NCI-H2171 treated with DMSO at 0.1 percent for 48 hours (cell line): ENCODE results near the gene NKD1.

ENCODE experiments used
- DNase-seq: peaks from one replicate; lab custom pipeline; 2025; lab: John Stamatoyannopoulos, UW

Gene NKD1

DNA sequence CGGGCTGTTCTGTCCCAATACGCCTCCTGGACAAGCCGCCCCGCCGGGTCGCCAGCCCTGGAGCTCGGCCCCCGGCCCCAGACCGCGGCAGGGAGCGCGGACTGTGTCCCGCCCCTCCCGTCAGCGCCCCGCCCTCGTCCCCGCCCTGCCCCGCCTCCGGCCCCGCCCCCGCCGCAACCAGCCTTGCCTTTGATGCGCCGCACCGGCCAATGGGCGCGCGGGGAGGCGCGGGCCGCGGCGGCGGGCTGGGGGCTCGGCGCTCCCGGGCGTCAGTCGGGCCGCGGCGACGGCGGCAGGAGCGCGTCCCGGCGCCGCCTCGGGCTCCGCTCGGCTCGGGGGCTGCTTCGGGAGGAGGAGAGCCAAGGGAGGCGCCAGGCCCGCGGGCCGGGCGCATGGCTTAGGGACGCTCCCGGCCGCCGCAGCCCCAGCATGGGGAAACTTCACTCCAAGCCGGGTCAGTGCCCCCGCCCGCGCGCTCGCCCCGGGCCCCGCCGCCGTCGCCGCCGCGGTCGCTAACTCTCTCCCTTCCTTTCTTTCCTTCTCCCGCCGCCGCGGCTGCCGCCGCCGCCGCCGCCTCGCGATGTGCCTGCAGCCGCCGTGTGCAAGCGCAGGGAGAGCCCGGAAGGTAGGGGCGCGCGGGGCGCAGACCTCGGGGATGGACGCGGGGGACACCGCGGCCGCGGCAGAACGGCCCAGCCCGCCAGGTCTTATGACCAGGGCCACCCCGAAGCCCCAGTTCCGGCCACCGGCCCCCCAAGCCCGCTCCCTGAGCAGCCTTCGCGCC lies at the start of gene NKD1:
TSS of gene NKD1 (plus strand) at position 272 of the 784 bp plus-strand sequence. CDS start at position 430, 158 bp downstream.
- DNase-seq = peak; percentile 56

DNA sequence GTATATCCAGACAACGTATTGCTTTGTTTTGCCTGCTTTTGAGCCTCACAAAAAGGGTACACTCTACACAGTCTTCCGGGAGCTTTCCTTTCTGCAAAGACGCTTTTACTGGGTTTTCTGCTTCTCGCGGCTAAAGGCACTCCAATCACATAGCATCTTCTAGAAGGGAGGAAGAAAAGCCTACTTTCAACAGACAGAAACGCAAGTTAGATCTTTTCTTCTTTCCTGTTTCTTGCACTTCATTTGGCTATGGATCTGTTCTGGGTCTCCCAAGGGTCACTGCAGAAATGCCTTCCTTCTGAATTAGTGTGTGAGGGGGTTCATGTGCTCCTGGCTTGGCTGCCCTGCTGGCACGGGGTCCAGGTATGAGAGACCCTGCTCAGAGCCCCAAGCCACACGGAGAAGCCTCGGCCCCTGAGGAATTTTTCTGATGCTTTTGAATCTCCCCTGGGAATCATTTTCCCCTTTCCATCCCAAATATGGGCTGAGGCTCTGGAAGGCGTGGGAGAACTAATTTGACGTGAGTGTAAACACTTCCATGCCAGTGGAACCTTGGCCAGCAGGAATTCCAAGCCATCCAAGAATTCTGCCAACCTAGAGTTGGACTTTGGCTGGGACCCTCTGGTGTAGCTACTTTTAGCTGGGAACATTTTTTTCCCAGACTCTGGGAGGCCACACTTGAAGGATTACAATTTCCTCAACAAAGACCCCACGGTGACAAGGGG lies 49.6 kb upstream of the NKD1 start:
- no peak for DNase-seq

- DNase-seq = no peak
These were observed 48.9 kb upstream of the NKD1 start for GRCh38 chr16:50499254-50499653.

DNA sequence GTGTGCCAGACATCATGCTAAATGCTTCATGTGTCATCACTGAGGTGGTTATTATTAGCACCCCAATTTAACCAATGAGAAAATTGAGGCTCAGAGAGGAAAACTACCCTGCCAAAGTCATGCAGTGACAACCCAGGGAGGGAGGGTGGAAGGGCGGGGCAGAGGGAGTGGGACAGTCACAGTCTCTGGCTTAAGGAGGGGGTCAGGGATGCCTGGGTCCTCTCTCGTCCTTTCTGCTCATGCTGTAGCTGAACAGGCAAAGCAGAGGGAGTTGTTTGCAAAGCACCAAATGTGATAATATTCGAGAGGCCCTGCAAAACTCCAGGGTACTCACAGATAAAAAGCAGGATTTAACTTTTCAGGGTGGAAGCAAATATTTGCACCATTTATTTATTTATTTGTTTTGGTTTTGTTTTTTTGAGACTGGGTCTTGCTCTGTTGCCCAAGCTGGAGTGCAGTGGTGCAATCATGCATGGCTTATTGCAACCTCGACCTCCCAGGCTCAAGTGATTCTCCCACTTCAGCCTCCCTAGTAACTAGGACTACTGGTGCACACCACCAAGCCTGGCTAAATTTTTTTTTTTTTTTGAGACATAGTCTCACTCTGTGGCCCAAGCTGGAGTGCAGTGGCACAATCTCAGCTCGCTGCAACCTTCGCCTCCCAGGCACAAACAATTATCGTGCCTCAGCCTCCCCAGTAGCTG lies 47.9 kb upstream of the NKD1 start:
- DNase-seq = no peak

GRCh38 chr16:50501251-50501650 lies 46.9 kb upstream of the NKD1 start:
- no peak for DNase-seq

DNA sequence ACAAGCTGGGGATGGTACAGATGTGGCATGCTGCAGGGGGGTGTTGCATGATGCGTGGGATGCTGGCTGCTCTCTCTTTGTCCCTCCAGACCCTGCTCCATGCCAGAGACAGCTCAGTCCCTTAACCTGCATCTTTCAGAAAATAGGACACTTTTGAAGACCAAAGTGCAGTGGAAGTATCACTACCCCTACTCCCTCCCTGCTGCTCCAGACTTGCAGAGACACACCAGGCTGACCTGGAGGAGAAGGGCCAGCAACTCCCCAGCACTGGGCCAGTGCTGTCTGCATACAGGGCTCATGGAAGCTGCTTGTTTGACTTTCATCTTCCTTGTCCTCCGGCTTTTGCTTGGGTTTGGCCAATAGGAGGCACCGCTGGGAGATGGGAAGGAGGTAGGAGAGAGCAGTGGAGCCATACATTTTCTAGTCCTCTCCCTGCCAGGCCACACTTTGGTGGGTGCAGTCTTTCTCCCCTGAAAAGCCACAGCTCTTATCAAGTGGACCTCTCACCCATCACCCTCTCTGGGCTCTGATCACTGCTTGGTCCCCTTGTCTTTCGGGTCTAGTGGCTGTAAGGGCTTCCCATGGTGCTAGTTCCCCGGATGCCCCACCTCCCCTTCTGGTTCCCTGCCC lies 46.1 kb upstream of the NKD1 start:
- DNase-seq = peak; percentile 42

GRCh38 chr16:50502616-50503011 lies 45.6 kb upstream of the NKD1 start:
- no peak for DNase-seq

GRCh38 chr16:50503868-50504531 lies 44.2 kb upstream of the NKD1 start:
- DNase-seq = peak; percentile 44

GRCh38 chr16:50505115-50505514 lies 43.1 kb upstream of the NKD1 start:
- no peak for DNase-seq

DNA sequence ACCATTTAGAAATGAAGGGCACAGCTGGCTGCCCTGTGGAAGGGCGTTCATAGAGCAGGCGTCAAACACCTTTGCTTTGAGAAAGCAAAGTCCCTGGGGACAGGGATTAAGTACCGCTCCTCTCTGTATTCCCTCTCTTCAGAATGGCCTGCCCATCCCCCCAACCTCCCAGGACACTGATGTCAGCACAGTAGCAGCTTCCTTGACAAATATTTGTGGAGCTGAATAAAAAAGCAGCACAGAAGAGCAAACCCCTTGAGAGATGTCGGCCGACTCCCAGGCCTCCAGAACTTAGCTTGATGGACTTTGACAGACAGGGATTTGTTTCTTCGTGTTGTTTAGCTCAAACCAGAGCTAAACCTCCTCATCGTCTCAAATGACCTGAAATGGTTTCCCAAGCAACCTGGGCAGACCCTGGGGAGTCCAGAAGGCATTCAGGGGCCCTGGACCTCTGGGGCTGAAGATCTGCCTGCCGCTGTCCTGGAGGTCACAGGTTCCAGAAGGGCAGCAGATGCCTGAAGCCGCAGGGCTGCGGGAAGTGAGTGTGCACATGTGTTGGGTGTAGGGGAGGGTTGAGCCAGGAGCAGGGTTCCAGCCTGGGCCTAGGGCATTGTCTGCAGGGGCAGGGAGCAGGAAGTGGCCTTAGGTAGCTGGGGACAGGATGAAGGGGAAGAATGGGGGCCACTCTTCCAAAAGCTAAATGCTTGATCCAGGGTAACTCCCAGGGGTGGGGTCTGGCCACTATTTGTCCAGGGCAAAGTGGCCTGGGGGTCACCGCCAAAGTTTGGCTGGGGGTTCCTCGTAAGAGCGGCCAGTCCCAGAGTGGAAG lies 42.3 kb upstream of the NKD1 start:
- DNase-seq = peak; percentile 91

- no peak for DNase-seq
These were observed 41.7 kb upstream of the NKD1 start for GRCh38 chr16:50506543-50506937.

DNA sequence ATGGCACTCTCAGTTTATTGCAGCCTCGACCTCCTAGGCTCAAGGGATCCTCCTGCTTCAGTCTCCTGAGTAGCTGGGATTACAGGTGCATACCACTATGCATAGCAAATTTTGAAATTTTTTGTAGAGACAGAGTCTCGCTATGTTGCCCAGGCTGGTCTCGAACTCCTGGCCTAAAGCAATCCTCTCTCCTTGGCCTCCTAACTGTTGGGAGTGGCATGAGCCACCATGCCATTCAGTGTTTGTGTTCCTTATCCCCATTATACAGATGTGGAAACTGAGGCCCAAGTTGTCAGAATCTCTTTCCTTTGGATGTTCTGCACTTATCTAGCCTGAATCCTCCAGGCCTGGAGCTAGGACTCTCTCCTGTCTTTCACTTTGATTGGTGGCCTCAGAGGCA lies 40.8 kb upstream of the NKD1 start:
- DNase-seq = no peak

- no peak for DNase-seq
These were observed 38.5 kb upstream of the NKD1 start for GRCh38 chr16:50509521-50510341.

GRCh38 chr16:50515218-50515617 lies 33.0 kb upstream of the NKD1 start:
- no peak for DNase-seq

DNA sequence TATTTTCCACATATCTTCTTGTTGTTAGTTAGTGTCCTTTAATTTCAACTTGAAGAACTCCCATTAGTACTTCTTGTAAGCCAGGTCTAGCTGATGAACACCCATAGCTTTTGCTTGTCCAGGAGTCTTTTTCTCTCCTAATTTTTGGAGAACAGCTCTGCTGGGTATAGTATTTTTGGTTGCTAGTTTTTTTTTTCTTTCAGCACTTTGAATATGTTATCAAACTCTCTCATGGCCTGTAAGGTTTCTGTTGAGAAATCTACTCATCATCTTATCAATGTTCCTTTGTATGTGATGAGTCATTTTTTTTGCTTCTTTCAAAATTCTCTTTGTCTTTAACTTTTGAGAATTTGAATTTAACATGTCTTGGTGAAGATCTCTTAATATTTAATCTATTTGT lies 31.8 kb upstream of the NKD1 start:
- DNase-seq = no peak

DNA sequence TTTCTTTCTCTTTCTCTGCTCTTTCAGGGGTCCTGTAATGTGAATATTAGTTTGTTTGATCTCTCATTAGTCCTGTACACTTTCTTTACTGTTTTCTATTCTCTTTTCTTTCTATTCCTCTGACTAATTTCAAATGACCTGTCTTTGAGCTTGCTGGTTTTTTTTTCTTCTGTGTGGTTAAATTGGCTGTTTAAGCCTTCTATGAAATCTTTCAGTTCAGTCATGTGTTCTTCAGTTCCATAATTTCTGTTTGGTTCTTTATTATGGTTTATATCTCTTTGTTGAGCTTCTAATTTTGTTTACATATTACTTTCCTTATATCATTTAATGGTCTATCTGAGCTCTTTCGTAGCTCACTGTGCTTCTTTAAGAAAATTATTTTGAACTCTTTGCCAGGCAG lies 31.3 kb upstream of the NKD1 start:
- no peak for DNase-seq

GRCh38 chr16:50517450-50518252 lies 30.5 kb upstream of the NKD1 start:
- DNase-seq = no peak

- DNase-seq = no peak
These were observed 29.2 kb upstream of the NKD1 start for GRCh38 chr16:50519001-50519400.

GRCh38 chr16:50519602-50520001 lies 28.6 kb upstream of the NKD1 start:
- DNase-seq = no peak
